ENCODE data around the gene NRXN3. TPM values are rescaled to one million over a fixed set of nuclear protein-coding genes. Genes with fewer than 3 reads are reported as not detected.

The NRXN3 gene
- total and polyA plus RNA-seq, 4 donors, result 1.4 to 8.3 (median 4.4) TPM

DNA sequence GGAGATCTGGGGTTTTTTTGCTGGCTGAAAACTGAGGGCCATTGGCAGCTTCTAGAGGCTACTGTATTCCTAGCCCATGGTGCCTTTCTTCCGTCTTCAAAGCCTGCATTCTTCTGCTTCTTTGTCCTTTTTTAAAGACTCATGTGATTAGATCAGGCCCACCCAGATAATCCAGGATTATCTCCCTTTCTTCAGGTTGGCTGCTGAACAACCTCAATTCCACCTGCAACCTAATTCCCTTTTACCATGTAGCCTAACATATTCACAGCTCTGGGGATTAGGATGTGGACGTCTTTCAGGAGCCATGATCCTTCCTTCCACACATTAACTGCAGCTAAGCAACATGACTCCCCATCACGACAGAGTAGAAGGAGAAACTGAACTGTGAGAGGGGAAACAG is 1055.6 kb downstream of the NRXN3 start:
- no peak for ATAC-seq (ENCODE audit: insufficient read depth, low FRiP score)
- Histone ChIP-seq H3K27me3 (ENCODE audit: control insufficient read depth in 3 of 3, insufficient read depth in 3 of 3, low read length in 2 of 3) (peaks cover 0 to 5% (median 0%) of the 10 kb centered on the region in 3 donors), H3K9ac (ENCODE audit: insufficient read depth in 1 of 2, low read length in 2 of 2) (no peak overlapping the region), H3K4me1 (ENCODE audit: control insufficient read depth in 5 of 5, insufficient read depth in 5 of 5, low read length in 5 of 5) (no peaks in the 10 kb centered on the region), H3K27ac (ENCODE audit: low read depth in 1 of 2, low read length in 1 of 2) (no peak overlapping the region), H3K36me3 (ENCODE audit: control insufficient read depth in 4 of 4, insufficient read depth in 4 of 4, low read length in 4 of 4) (no peaks in the 10 kb centered on the region), H3K9me3 (ENCODE audit: control insufficient read depth in 4 of 4, insufficient read depth in 3 of 4, low read length in 3 of 4) (no peaks in the 10 kb centered on the region), H3K4me3 (no peak overlapping the region)
- 76 to 84% methylated on average over 3 of the region's 3 CpGs for WGBS, 2 donors
- no peak for DNase-seq
- TF ChIP-seq, protein P1, sequence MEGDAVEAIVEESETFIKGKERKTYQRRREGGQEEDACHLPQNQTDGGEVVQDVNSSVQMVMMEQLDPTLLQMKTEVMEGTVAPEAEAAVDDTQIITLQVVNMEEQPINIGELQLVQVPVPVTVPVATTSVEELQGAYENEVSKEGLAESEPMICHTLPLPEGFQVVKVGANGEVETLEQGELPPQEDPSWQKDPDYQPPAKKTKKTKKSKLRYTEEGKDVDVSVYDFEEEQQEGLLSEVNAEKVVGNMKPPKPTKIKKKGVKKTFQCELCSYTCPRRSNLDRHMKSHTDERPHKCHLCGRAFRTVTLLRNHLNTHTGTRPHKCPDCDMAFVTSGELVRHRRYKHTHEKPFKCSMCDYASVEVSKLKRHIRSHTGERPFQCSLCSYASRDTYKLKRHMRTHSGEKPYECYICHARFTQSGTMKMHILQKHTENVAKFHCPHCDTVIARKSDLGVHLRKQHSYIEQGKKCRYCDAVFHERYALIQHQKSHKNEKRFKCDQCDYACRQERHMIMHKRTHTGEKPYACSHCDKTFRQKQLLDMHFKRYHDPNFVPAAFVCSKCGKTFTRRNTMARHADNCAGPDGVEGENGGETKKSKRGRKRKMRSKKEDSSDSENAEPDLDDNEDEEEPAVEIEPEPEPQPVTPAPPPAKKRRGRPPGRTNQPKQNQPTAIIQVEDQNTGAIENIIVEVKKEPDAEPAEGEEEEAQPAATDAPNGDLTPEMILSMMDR (IDR thresholded peaks at IDR 0.05; ENCODE audit: control extremely low read depth, extremely low read depth), result no peak

DNA sequence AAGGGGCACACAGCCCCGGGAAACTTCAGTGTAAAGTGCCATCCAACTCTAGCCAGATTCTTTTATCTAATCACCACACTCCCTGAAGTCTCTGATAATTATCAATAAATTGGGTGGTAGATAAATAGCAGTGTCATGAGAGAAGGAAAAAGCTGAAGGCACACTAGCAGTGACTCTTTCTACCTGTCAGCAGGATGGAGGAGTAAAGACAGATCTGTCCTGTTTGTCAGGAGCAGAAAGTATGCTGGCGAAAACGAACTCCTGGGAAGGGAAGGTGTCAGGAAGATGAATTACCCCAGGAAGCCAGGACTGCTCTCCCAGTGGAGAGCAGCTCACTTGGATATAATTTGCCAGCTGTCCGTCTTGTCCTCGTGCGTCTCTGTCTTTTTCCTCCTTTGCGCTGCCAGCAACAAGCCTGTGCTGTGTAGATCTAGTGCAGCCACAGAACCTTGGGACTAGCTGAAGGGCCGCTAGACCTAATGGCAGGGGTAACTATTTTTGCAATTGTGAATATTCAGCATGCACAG is 1059.3 kb downstream of the NRXN3 start:
- H3K4me3 ChIP-seq, result no peak overlapping the region
- no peak overlapping the region for H3K27ac ChIP-seq (ENCODE audit: low read depth in 1 of 2, low read length in 1 of 2)
- peaks cover 0 to 8% (median 7%) of the 10 kb centered on the region in 3 donors for H3K27me3 ChIP-seq (ENCODE audit: control insufficient read depth in 3 of 3, insufficient read depth in 3 of 3, low read length in 2 of 3)
- H3K9ac ChIP-seq (ENCODE audit: insufficient read depth in 1 of 2, low read length in 2 of 2), result no peak overlapping the region
- H3K4me1 ChIP-seq (ENCODE audit: control insufficient read depth in 5 of 5, insufficient read depth in 5 of 5, low read length in 5 of 5), result no peaks in the 10 kb centered on the region
- TF ChIP-seq, protein P1 (IDR thresholded peaks at IDR 0.05; ENCODE audit: control extremely low read depth, extremely low read depth), result no peak
- no peaks in the 10 kb centered on the region for H3K9me3 ChIP-seq (ENCODE audit: control insufficient read depth in 4 of 4, insufficient read depth in 3 of 4, low read length in 3 of 4)
- no peaks in the 10 kb centered on the region for H3K36me3 ChIP-seq (ENCODE audit: control insufficient read depth in 4 of 4, insufficient read depth in 4 of 4, low read length in 4 of 4)
- ATAC-seq (ENCODE audit: insufficient read depth, low FRiP score), result no peak
- no peak for DNase-seq
- 33 to 40% methylated on average over 8 of the region's 8 CpGs for WGBS, 2 donors

GRCh38 chr14:79242666-79243065 is 1072.5 kb downstream of the NRXN3 start:
- TF ChIP-seq, protein P1 (IDR thresholded peaks at IDR 0.05; ENCODE audit: control extremely low read depth, extremely low read depth), result no peak
- Histone ChIP-seq H3K27me3 (ENCODE audit: control insufficient read depth in 3 of 3, insufficient read depth in 3 of 3, low read length in 2 of 3) (no peaks in the 10 kb centered on the region), H3K9ac (ENCODE audit: insufficient read depth in 1 of 2, low read length in 2 of 2) (no peak overlapping the region), H3K36me3 (ENCODE audit: control insufficient read depth in 4 of 4, insufficient read depth in 4 of 4, low read length in 4 of 4) (no peaks in the 10 kb centered on the region), H3K9me3 (ENCODE audit: control insufficient read depth in 4 of 4, insufficient read depth in 3 of 4, low read length in 3 of 4) (no peaks in the 10 kb centered on the region), H3K27ac (ENCODE audit: low read depth in 1 of 2, low read length in 1 of 2) (no peak overlapping the region), H3K4me3 (no peak overlapping the region), H3K4me1 (ENCODE audit: control insufficient read depth in 5 of 5, insufficient read depth in 5 of 5, low read length in 5 of 5) (peaks cover 0 to 7% (median 0%) of the 10 kb centered on the region in 5 donors)
- DNase-seq (peak; percentile 36 to 86 (median 61)), ATAC-seq (ENCODE audit: insufficient read depth, low FRiP score) (no peak)

DNA sequence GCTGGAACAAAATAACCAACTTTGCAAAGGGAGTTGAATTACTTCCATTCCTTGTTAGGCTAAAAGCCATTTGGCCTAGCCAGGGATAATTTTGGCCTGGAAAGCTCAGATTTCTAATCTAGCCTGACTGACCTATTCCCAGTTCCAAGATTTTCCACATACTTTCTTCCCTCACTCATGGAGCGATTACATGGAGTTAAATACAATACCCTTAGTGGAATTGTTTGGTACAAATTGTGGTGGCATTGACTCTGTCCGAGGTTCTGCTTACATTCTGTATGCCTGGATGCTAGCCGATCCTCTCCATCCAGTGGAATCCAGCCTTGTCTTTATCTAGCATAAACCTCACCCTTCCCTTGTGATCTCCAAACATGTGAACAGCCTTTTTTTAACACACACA is 1076.0 kb downstream of the NRXN3 start:
- no peaks in the 10 kb centered on the region for H3K9me3 ChIP-seq (ENCODE audit: control insufficient read depth in 4 of 4, insufficient read depth in 3 of 4, low read length in 3 of 4)
- H3K36me3 ChIP-seq (ENCODE audit: control insufficient read depth in 4 of 4, insufficient read depth in 4 of 4, low read length in 4 of 4), result no peaks in the 10 kb centered on the region
- H3K27ac ChIP-seq (ENCODE audit: low read depth in 1 of 2, low read length in 1 of 2), result no peak overlapping the region
- H3K4me3 ChIP-seq, result no peak overlapping the region
- H3K27me3 ChIP-seq (ENCODE audit: control insufficient read depth in 3 of 3, insufficient read depth in 3 of 3, low read length in 2 of 3), result no peaks in the 10 kb centered on the region
- H3K9ac ChIP-seq (ENCODE audit: insufficient read depth in 1 of 2, low read length in 2 of 2), result no peak overlapping the region
- no peak for DNase-seq
- peaks cover 0 to 7% (median 0%) of the 10 kb centered on the region in 5 donors for H3K4me1 ChIP-seq (ENCODE audit: control insufficient read depth in 5 of 5, insufficient read depth in 5 of 5, low read length in 5 of 5)
- TF ChIP-seq, protein P1 (IDR thresholded peaks at IDR 0.05; ENCODE audit: control extremely low read depth, extremely low read depth), result no peak
- ATAC-seq (ENCODE audit: insufficient read depth, low FRiP score), result no peak
- 75 to 82% methylated on average over 3 of the region's 3 CpGs for WGBS, 2 donors

Measured in lung (tissue), 12 donors.